Activated T-helper 1 cell treated with Interleukin-2 at 50 U/mL for 16 hours (primary cell): ENCODE measurements around the gene DNAH2.

ENCODE experiments used
- DNase-seq: peaks from one replicate; pipeline ENCODE4 v3.0.0-alpha.2; 2020; ENCODE audit warnings: low read depth

Gene DNAH2

GRCh38 chr17:7703584-7704479 lies 13.7 kb upstream of the DNAH2 start:
- no peak for DNase-seq

DNA sequence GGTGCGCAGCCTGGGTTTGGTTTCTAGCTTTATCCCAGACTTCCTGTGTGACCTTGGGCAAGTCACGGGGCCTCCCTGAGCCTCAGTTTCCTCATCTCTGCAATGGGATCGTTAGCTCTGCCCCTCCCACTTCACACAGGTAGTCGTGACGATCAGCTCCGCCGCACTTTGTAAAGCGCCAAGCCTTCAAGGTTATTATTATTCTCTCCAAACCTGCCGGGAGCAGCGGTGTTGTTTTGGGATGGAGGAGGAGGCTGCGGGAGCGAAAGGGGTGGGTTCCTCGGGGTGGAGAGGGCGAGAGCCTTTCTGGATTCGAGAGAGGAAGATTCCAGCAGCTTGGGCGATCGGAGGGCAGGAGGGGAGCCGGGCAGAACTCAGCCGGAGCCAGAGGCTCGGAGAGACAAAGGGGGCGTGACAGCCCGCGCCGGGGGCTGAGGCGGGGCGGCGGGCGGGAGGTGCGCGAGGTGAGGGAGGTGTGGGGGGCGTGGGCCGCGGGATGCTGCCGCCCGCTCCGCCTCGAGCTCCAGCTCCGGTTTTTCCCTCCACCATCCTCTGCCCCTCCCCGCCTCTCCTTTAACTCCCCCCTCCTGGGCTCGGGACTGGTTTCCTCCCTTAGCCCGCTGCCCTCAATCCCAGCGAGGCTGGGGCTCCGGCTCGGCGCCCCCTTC lies 12.8 kb upstream of the DNAH2 start, which contains the start of gene EFNB3:
TSS of gene EFNB3 (plus strand) at position 602 of the 668 bp plus-strand sequence. CDS start 397 bp downstream, outside the sequence.
- no peak for DNase-seq

DNA sequence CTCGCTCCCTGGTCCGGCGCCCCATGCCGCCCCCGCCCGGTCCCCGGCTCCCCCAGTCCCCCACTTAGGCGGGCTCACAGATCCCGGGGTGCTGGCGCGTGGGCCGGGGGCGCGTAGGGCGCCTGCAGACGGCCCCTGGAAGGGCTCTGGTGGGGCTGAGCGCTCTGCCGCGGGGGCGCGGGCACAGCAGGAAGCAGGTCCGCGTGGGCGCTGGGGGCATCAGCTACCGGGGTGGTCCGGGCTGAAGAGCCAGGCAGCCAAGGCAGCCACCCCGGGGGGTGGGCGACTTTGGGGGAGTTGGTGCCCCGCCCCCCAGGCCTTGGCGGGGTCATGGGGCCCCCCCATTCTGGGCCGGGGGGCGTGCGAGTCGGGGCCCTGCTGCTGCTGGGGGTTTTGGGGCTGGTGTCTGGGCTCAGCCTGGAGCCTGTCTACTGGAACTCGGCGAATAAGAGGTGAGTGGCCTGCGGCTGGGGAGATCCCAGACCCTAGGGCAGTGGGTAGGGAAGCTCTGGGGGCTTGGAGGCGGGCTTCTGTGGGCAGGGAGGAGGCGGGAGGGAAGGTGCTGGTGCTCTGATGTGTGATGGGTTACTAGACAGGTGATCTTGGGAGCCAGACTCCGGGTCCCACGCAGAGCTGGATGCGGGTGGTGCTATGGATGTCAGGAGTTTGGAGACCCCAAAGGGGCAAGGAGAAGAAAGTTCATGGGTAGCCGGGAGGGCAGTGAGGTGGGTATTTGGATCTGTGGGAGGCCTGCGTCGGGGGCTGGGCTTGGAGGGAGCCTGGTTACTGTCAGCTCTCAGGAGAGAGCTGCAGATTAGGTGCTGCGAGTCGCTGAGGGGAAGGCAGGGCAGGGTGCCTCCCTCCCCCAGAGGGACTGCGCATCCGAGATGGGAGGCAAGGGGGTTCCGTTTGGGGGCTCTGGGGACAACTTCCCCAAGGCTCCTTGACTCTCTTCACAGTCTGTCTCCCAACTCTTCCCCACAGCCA lies 12.0 kb upstream of the DNAH2 start:
- DNase-seq = no peak

DNA sequence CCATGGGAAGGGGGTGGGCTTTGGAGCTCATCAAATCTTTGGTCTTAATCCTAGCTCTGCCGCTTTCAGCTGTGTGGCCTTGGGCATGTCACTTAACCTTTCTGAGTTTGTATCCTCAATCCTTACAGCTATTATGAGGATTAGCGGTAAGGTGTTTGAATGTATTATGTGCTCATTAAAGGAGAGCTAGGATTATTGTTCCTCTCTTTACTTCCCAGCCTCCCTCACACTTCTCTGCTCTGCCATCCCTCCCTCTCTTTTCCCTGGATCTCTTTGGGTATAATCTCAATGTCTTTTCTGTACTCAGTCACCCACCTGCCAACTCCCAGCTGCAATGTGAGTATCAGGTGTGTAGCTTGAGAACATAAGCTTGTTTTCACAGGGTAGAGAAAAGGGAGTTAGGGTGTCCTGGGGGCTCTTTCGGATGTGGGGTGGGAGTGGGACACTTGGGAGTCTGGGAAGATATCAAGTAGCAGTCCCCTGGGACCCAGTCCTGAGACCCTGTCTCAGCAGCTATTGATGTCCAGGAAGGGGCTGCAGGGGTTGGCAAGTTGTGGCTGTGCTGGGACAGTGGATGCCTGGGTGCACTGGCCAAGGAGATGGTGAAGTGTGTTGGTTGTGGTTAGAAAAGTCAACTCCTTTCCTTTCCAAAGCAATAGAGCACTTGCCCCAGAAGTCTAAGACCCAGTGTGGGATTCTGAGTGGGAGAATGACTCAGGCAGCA lies 10.8 kb upstream of the DNAH2 start:
- no peak for DNase-seq

DNA sequence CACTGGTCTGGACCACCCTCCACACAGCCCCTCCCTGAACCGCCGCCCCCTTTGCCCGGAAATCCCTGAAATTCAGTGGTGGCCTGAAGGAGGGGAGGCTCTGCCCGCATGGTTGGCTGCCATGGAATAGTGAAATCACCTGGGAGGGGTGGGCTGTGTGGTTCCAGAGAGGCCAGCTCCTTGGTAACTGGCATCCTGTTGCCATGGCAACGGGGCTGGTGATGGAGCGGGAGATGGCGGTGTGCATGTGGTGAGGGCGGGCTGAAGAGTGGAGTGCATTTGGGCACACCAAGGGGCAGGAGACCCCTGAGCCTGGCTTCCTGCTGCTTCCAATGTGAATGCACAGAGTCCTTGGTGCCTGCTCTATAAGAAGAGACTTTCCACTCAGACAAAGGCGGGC lies 10.1 kb upstream of the DNAH2 start:
- no peak for DNase-seq

DNA sequence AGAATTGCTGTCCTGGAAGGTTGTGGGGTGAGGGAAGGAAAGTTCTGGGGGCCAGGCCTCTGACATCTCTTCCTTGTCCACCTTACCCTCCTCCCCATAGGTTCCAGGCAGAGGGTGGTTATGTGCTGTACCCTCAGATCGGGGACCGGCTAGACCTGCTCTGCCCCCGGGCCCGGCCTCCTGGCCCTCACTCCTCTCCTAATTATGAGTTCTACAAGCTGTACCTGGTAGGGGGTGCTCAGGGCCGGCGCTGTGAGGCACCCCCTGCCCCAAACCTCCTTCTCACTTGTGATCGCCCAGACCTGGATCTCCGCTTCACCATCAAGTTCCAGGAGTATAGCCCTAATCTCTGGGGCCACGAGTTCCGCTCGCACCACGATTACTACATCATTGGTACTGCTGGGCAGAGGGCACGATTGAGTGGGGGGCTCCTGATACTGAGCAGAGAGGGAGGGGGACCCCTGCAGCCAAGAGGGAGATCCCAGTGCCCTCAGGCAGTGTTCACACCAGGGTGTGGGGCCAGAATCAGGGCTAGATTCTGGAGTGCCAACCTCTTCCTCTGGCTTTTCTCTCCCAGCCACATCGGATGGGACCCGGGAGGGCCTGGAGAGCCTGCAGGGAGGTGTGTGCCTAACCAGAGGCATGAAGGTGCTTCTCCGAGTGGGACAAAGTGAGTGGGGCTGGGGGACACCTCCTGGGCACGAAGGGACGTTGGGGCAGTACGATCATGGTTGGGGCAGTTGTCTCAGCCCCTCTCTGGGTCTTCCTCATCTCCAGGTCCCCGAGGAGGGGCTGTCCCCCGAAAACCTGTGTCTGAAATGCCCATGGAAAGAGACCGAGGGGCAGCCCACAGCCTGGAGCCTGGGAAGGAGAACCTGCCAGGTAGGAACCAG lies 9.4 kb upstream of the DNAH2 start:
- no peak for DNase-seq

DNA sequence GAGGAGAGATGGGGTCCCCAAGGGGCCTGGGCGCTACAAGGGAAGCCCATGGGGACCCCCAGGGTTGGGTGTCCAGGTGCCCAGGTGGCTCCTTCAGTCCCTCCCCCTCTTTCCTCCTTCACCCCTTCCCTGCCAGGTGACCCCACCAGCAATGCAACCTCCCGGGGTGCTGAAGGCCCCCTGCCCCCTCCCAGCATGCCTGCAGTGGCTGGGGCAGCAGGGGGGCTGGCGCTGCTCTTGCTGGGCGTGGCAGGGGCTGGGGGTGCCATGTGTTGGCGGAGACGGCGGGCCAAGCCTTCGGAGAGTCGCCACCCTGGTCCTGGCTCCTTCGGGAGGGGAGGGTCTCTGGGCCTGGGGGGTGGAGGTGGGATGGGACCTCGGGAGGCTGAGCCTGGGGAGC lies 8.5 kb upstream of the DNAH2 start:
- no peak for DNase-seq

DNA sequence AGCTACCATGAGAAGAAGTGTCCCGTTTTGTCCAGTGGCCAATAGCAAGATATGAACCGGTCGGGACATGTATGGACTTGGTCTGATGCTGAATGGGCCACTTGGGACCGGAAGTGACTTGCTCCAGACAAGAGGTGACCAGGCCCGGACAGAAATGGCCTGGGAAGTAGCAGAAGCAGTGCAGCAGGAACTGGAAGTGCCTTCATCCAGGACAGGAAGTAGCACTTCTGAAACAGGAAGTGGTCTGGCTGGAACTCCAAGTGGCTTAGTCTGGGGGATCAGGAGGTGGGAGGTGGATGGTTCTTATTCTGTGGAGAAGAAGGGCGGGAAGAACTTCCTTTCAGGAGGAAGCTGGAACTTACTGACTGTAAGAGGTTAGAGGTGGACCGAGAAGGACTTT lies 7.2 kb upstream of the DNAH2 start:
- no peak for DNase-seq

- no peak for DNase-seq
Measured at GRCh38 chr17:7711051-7711755, 6.3 kb upstream of the DNAH2 start.

DNA sequence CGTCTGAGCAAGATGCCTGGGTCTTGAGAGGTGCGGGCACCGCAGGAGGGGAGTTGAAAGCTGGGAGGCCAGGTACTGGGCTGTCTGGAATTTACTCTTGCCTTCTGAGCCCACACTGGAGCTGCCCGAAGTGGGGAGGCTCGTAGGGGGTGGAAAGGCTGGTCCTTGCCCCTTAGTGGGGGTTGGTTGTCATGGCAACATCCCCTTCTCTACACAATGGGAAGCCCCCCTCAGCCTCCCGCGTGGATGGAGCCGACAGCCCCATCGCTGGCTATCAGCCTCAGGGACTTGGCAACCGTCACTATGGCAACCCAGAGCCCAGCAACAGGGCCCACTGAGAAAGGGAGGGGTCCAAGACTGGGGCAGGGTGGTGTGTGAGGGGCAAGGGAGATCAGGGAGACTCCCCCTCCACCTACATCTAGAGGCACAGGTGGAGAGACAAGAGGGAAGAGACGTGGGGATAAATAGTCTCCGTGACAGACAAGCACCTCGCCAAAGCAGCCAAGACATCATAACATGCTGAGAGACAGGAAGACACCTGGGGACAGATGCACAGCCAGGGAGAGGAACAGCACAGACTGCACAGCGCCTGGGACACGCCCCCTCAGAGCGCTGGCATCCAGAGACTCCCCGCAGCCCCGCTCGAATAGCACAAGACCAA lies 5.3 kb upstream of the DNAH2 start:
- no peak for DNase-seq

DNA sequence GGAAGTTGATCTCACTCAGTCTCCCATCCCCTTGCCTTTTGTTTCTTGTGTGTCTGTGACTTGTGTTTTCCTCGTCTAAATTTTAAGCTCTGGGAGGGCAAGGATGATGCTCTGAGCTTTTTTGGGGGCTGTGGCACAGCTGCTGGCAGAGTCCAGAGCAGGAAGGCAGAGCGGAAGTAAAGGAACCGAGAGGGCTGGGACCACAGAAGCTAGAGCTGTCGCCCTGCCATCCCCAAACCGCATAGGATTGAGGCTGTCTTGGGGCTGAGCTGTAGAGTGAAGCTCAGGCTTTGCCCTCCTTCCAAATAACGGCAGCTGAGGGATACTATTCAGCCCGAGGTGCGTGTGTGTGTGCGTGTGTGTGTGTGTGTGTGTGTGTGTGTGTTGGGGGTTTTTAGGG lies 3.8 kb upstream of the DNAH2 start:
- no peak for DNase-seq

DNA sequence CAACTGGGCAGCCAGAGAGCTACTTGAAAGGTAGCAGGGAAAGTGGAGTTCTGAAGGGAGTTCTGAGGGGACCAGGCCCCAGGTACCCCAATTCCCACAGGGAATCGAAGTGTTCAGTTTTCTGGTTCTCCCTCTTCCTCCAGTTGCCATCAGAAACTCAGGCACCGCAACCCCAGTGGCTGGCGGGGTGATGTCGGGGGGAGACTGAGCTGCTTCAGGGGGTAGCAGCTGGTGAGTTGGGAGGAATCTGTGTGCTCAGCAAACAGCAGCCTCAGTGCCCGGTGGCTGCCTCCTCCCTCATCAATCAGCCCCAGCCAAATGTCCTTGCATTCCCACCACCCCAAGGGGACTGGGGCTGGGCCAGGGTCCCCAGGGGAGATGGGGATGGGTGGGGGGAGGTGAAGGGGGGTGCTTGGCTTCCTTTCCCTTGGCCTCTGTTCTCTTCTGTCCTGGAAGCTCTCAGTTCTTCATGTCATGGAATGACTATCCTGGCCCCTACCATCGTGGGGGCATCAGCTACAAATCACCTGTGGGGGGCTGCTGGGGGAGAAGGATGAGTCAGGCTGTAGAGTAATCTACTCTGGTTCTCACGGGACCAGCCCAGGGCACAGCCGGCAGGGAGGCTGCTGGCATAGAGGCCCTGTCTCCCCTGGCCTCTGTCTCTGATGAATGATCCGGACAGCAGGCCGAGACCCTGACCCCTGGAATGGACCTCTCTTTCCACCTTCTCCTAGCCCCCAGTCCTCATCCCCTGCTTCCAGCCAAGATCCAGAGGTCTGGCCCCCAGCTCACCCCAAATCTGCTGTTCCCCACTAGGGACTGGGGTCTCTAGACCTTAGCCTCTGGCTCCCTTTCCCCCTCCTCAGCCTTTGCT lies 2.6 kb upstream of the DNAH2 start:
- DNase-seq = no peak

GRCh38 chr17:7715936-7716886 lies 1.3 kb upstream of the DNAH2 start:
- no peak for DNase-seq

GRCh38 chr17:7717756-7718350 lies 309 bp downstream of the DNAH2 start:
- DNase-seq = peak; percentile 18

DNA sequence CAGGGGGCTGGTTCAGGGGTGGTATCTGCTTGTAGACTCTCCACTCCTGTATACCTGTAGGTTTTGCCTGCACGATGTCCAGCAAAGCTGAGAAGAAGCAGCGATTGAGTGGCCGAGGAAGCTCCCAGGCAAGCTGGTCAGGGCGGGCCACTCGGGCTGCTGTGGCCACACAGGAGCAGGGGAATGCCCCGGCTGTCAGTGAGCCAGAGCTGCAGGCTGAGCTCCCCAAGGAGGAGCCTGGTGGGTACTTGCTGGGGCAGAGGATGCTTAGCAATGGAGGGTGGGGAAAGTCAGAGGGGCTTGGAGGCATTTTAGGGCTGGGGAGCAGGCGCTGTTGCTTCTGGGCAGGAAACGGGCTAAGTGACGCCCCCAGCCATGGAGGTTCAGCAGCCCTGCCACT lies 2.1 kb downstream of the DNAH2 start:
- DNase-seq = no peak

- DNase-seq = no peak
Measured at GRCh38 chr17:7720125-7720524, 2.6 kb downstream of the DNAH2 start.

- DNase-seq = no peak
Measured at GRCh38 chr17:7721612-7722011, 4.1 kb downstream of the DNAH2 start.
